ENCODE data around the gene SH3PXD2B. TPM values are rescaled to one million over a fixed set of nuclear protein-coding genes. Genes with fewer than 3 reads are reported as not detected.

The SH3PXD2B gene
- total and polyA plus RNA-seq, 2 donors (not counting 1 experiment from before 2014, with no cell fraction given) = not detected

DNA sequence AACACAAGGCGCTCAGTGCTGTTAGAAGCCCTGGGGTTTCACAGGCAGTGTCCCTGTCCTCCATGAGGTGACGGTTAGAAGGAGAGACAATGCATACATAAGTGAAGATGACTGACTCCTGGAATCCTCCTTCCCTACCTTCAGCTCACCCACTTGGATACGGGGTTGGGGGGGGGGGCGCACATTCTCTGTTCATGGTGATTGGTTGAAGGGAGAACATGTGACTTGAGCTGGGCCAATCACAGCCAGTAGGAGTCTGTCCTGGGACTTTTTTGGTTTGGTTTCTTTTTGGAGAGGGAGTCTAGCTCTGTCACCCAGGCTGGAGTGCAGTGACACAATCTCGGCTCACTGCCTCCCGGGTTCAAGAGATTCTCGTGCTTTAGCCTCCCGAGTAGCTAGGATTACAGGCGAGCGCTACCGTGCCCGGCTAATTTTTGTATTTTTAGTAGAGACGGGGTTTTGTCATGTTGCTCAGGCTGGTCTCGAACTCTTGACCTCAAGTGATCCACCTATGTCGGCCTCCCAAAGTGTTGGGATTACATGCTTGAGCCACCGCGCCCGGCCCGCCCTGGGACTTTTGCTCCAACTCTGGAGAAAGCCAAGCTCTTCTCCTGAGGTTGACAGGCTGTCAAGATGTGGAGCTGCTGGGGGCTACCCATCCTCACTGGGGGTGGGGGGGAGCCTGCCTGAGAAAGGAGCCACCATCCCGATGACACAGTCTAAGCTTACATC is 30.8 kb downstream of the SH3PXD2B start:
- ATAC-seq (ENCODE audit: low read depth) (no peak), DNase-seq (no peak)
- Histone ChIP-seq H3K27ac (ENCODE audit: low read length in 2 of 2) (no peak overlapping the region), H3K4me2 (replicated peaks; ENCODE audit: low read depth, low read length, poor library complexity, severe bottlenecking) (no peak overlapping the region), H3K36me3 (replicated peaks in 1 of 2; ENCODE audit: control extremely low read depth in 1 of 2, control insufficient read depth in 1 of 2, extremely low read depth in 1 of 2, insufficient read depth in 2 of 2, low read length in 1 of 2) (no peaks in the 10 kb centered on the region), H3K79me2 (ENCODE audit: control insufficient read depth, insufficient read depth, low read length) (no peaks in the 10 kb centered on the region), H2AFZ (ENCODE audit: insufficient read depth, low read depth, low read length, poor library complexity, severe bottlenecking) (no peak overlapping the region), H3K4me1 (ENCODE audit: control insufficient read depth in 2 of 2, insufficient read depth in 2 of 2, low read length in 2 of 2) (no peaks in the 10 kb centered on the region), H4K20me1 (ENCODE audit: control insufficient read depth, insufficient read depth, low read length, poor library complexity, severe bottlenecking) (no peaks in the 10 kb centered on the region), H3K9me3 (ENCODE audit: control extremely low read depth in 1 of 3, control insufficient read depth in 2 of 3, insufficient read depth in 1 of 3, low read length in 2 of 3) (no peaks in the 10 kb centered on the region), H3K9ac (ENCODE audit: low read length) (no peak overlapping the region), H3K27me3 (replicated peaks in 1 of 4; ENCODE audit: control extremely low read depth in 1 of 4, control insufficient read depth in 3 of 4, insufficient read depth in 4 of 4, low read length in 3 of 4) (no peaks in the 10 kb centered on the region), H3K4me3 (ENCODE audit: control extremely low read depth in 1 of 5, extremely low read depth in 1 of 5, insufficient read depth in 1 of 5, low read depth in 2 of 5, low read length in 4 of 5) (no peak overlapping the region)
- Mint-ChIP-seq H3K9me3 (ENCODE audit: insufficient read depth) (no peaks in the 10 kb centered on the region), H3K27me3 (peaks cover 15% of the 10 kb centered on the region), H3K27ac (no peak overlapping the region), H3K4me3 (no peak overlapping the region), H3K4me1 (no peaks in the 10 kb centered on the region)
- POLR2A ChIA-PET = no interaction called here
- CTCF ChIA-PET = interaction anchor here (1.2 kb wide), 1 partner anchor 10 kb away, joined by 3 read pairs; no protein-coding TSS in a partner anchor
- 92% methylated on average over 13 of the region's 20 CpGs for WGBS (ENCODE audit: insufficient coverage)
- TF ChIP-seq, protein P1, sequence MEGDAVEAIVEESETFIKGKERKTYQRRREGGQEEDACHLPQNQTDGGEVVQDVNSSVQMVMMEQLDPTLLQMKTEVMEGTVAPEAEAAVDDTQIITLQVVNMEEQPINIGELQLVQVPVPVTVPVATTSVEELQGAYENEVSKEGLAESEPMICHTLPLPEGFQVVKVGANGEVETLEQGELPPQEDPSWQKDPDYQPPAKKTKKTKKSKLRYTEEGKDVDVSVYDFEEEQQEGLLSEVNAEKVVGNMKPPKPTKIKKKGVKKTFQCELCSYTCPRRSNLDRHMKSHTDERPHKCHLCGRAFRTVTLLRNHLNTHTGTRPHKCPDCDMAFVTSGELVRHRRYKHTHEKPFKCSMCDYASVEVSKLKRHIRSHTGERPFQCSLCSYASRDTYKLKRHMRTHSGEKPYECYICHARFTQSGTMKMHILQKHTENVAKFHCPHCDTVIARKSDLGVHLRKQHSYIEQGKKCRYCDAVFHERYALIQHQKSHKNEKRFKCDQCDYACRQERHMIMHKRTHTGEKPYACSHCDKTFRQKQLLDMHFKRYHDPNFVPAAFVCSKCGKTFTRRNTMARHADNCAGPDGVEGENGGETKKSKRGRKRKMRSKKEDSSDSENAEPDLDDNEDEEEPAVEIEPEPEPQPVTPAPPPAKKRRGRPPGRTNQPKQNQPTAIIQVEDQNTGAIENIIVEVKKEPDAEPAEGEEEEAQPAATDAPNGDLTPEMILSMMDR (IDR thresholded peaks at IDR 0.05) = no peak
- no peak for TF ChIP-seq EZH2 (IDR thresholded peaks at IDR 0.05; ENCODE audit: borderline replicate concordance, insufficient read depth, low read depth, low read length, poor library complexity, severe bottlenecking)
- intact Hi-C loops (cut with micrococcal nuclease) = no loop called here

DNA sequence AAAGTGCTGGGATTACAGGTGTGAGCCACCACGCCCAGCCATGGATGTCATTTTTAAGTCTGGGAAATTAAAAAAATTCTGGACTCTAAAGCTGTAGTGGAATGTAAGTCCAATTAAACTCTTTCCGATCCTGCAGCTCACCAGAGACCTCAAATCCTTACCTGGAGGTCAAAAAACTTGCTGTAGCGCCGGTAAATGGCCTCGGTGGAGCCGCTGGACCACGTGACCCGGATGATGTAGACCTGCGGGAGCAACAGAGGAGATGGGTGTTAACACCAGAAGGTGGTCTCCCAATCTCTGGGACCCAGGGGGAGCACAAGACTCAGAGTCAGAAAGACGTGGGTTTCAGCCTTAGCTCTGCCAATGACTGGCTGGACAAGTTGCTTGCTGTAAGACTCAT is 32.1 kb downstream of the SH3PXD2B start:
- Histone ChIP-seq H3K36me3 (replicated peaks in 1 of 2; ENCODE audit: control extremely low read depth in 1 of 2, control insufficient read depth in 1 of 2, extremely low read depth in 1 of 2, insufficient read depth in 2 of 2, low read length in 1 of 2) (no peaks in the 10 kb centered on the region), H3K9me3 (ENCODE audit: control extremely low read depth in 1 of 3, control insufficient read depth in 2 of 3, insufficient read depth in 1 of 3, low read length in 2 of 3) (peaks cover 0 to under 1% (median 0%) of the 10 kb centered on the region in 3 donors), H3K27me3 (replicated peaks in 1 of 4; ENCODE audit: control extremely low read depth in 1 of 4, control insufficient read depth in 3 of 4, insufficient read depth in 4 of 4, low read length in 3 of 4) (no peaks in the 10 kb centered on the region), H3K27ac (ENCODE audit: low read length in 2 of 2) (no peak overlapping the region), H3K4me1 (ENCODE audit: control insufficient read depth in 2 of 2, insufficient read depth in 2 of 2, low read length in 2 of 2) (no peaks in the 10 kb centered on the region), H3K4me2 (replicated peaks; ENCODE audit: low read depth, low read length, poor library complexity, severe bottlenecking) (no peak overlapping the region), H4K20me1 (ENCODE audit: control insufficient read depth, insufficient read depth, low read length, poor library complexity, severe bottlenecking) (no peaks in the 10 kb centered on the region), H2AFZ (ENCODE audit: insufficient read depth, low read depth, low read length, poor library complexity, severe bottlenecking) (no peak overlapping the region), H3K79me2 (ENCODE audit: control insufficient read depth, insufficient read depth, low read length) (no peaks in the 10 kb centered on the region), H3K4me3 (ENCODE audit: control extremely low read depth in 1 of 5, extremely low read depth in 1 of 5, insufficient read depth in 1 of 5, low read depth in 2 of 5, low read length in 4 of 5) (no peak overlapping the region), H3K9ac (ENCODE audit: low read length) (no peak overlapping the region)
- ChIA-PET CTCF (no interaction called here), POLR2A (no interaction called here)
- WGBS (ENCODE audit: insufficient coverage) = 95% methylated on average over 7 of the region's 10 CpGs
- peaks cover 9% of the 10 kb centered on the region for H3K27me3 Mint-ChIP-seq
- ATAC-seq (ENCODE audit: low read depth) (no peak), DNase-seq (no peak)
- no peak overlapping the region for H3K27ac Mint-ChIP-seq
- no peaks in the 10 kb centered on the region for H3K9me3 Mint-ChIP-seq (ENCODE audit: insufficient read depth)
- no peaks in the 10 kb centered on the region for H3K4me1 Mint-ChIP-seq
- intact Hi-C loops (cut with micrococcal nuclease) = no loop called here
- TF ChIP-seq, protein P1 (IDR thresholded peaks at IDR 0.05) = no peak
- TF ChIP-seq EZH2 (IDR thresholded peaks at IDR 0.05; ENCODE audit: borderline replicate concordance, insufficient read depth, low read depth, low read length, poor library complexity, severe bottlenecking) = no peak
- H3K4me3 Mint-ChIP-seq = no peak overlapping the region

Measured in B cell (primary cell).